ENCODE data around the gene C19orf25. TPM values are rescaled to one million over a fixed set of nuclear protein-coding genes. Genes with fewer than 3 reads are reported as not detected.
A peak's percentile ranks its signal among the peaks of the same experiment; 100 is the strongest.

Gene C19orf25
- total RNA-seq, 1 donor, result 30.0 TPM

DNA sequence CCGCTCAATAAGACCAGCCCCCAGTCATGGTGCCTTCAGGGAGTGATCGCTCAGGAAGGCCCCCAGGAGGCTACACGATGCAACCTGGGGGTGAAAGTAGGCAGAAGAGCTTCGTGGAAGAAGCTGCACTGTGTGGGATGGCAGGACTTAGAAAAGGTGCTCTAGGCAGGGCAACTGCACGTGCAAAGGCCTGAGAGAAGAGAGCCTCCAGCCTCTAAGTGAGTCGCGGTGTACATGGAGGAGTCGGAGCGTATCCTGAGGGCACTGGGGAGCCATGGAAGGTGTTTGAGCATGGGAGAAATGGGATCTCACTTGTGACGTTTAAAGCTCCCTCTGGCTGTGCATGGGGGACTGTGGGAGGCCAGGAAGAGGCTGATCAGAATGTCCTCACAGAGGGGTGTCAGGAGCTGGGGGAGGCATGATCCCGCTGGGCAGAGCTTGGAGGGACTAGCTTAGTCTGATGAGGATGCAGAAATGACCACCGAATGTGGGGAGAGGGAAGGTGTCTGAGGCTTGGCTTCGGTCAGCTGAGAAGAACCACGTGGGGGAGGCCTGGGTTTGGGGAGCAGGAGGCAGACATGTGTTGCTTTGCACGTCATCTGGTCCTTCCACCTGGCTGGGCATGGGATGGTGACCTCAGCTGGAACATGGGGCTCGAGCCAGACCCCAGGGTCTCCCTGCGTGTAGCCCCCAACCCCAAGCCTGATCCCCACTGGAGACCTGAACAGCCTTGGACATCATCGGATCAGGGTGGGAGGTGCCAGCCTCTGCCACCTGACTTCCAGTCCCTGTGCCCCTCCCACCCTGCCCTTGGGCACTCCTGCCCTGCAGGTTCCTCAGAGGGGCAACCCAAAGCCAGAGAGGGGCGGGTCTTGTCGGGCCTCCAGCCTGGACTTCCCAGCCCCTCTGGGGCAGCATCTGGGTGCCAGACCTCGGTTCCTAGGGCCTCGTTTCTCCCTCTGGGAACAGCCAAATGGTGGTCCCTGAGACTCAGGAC is 28.0 kb downstream of the C19orf25 start:
- Histone ChIP-seq H3K9me3 (ENCODE audit: low read depth, low read length) (no peaks in the 10 kb centered on the region), H3K27ac (ENCODE audit: low read depth, low read length) (no peak overlapping the region), H3K36me3 (ENCODE audit: insufficient read depth, low read length) (no peaks in the 10 kb centered on the region), H3K4me3 (ENCODE audit: insufficient read depth, low read length) (no peak overlapping the region), H3K4me1 (ENCODE audit: insufficient read depth, low read length) (no peaks in the 10 kb centered on the region), H3K27me3 (ENCODE audit: insufficient read depth, low read length) (peaks cover 89% of the 10 kb centered on the region), H3K79me2 (ENCODE audit: insufficient read depth, low read length) (no peaks in the 10 kb centered on the region), H2AFZ (ENCODE audit: low read length) (no peak overlapping the region), H4K20me1 (ENCODE audit: insufficient read depth, low read length) (peaks cover 35% of the 10 kb centered on the region), H3K4me2 (ENCODE audit: insufficient read depth, low read length) (no peak overlapping the region)
- no peak for DNase-seq (ENCODE audit: insufficient read length, low spot score, missing footprints)
- TF ChIP-seq, protein P1, sequence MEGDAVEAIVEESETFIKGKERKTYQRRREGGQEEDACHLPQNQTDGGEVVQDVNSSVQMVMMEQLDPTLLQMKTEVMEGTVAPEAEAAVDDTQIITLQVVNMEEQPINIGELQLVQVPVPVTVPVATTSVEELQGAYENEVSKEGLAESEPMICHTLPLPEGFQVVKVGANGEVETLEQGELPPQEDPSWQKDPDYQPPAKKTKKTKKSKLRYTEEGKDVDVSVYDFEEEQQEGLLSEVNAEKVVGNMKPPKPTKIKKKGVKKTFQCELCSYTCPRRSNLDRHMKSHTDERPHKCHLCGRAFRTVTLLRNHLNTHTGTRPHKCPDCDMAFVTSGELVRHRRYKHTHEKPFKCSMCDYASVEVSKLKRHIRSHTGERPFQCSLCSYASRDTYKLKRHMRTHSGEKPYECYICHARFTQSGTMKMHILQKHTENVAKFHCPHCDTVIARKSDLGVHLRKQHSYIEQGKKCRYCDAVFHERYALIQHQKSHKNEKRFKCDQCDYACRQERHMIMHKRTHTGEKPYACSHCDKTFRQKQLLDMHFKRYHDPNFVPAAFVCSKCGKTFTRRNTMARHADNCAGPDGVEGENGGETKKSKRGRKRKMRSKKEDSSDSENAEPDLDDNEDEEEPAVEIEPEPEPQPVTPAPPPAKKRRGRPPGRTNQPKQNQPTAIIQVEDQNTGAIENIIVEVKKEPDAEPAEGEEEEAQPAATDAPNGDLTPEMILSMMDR (IDR thresholded peaks at IDR 0.05; ENCODE audit: extremely low read depth, low read depth, low read length), result no peak

DNA sequence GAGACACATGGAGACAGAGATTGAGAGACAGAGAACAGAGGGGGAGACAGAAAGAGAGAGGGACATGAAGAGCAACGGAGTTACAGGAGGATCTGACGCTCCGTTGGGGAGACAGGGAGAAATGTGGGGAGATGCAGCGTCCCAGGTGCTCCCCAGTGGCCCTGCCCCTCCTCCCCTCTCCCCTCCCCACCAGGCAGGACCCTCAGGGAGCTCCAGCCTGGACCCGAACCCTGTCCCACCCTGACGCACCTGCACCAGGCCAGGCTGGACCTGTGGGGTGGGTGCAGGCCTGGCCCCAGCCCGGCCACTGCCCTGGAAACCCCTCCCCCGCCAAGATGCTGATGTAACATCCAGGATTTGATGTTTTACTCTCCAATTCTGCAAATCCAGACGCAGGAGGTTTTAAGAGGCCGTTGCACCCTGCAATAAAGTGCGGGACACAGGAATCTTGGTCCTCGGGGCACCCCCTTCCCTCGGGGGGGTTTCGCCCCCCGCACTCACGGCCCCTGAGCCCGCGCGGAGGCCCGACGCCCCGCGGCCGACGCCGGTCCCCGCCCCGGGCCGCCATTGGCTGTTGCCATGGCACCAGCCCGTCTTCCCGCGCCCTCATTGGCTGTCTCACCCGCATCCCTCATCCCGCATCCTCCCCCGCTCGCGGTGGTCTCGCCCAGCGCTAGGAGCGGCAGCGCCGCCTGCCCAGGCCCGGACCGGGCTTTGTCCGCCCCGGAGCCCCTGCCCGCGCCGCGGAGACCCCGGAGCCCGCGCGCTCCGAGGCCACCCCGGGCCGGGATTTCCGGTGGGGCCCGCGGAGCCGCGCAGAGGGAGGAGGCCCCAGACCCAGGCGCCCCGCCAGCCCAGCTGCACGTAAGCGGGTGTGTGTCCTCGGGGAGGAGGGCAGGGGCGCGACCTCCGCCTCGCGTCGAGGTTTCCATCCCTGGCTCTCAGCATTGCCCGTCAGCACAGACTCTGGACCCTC is 29.3 kb downstream of the C19orf25 start, which contains the start of gene APC2:
Gene APC2 (plus strand): TSS at position 655 of the 976 bp plus-strand sequence. CDS start 2,881 bp downstream, outside the sequence.
- H3K27me3 ChIP-seq (ENCODE audit: insufficient read depth, low read length), result peaks cover 84% of the 10 kb centered on the region
- H3K27ac ChIP-seq (ENCODE audit: low read depth, low read length), result no peak within 1 kb of the TSS
- peak; percentile 99 for DNase-seq (ENCODE audit: insufficient read length, low spot score, missing footprints)
- TF ChIP-seq, protein P1 (IDR thresholded peaks at IDR 0.05; ENCODE audit: extremely low read depth, low read depth, low read length), result no peak
- no peak within 1 kb of the TSS for H2AFZ ChIP-seq (ENCODE audit: low read length)
- H3K36me3 ChIP-seq (ENCODE audit: insufficient read depth, low read length), result no peaks in the 10 kb centered on the region
- H4K20me1 ChIP-seq (ENCODE audit: insufficient read depth, low read length), result peaks cover 35% of the 10 kb centered on the region
- H3K79me2 ChIP-seq (ENCODE audit: insufficient read depth, low read length), result no peaks in the 10 kb centered on the region
- peaks cover 3% of the 10 kb centered on the region for H3K4me1 ChIP-seq (ENCODE audit: insufficient read depth, low read length)
- H3K4me3 ChIP-seq (ENCODE audit: insufficient read depth, low read length), result no peak within 1 kb of the TSS
- H3K9me3 ChIP-seq (ENCODE audit: low read depth, low read length), result no peaks in the 10 kb centered on the region
- H3K4me2 ChIP-seq (ENCODE audit: insufficient read depth, low read length), result no peak within 1 kb of the TSS

DNA sequence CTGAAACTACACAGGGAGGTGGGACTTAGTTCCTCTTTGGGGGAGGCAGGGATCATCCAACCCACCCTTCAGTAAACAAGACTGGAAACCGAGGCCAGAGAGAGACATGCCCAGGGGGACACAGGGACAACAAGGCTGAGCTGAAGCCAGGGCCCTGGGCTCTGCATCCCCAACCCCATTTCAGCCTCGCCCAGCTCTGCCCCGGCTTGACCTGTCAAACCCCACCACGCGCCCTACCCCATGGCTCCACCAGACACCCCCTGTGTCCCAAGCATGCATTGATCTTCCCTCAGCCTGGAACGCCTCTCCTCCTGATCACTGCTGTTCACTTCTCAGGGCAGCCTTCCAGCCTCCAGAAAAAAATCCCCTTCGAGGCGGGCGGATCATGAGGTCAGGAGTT is 31.1 kb downstream of the C19orf25 start:
- Histone ChIP-seq H3K4me2 (ENCODE audit: insufficient read depth, low read length) (no peak overlapping the region), H4K20me1 (ENCODE audit: insufficient read depth, low read length) (peaks cover 39% of the 10 kb centered on the region), H3K27ac (ENCODE audit: low read depth, low read length) (no peak overlapping the region), H3K4me1 (ENCODE audit: insufficient read depth, low read length) (peaks cover 3% of the 10 kb centered on the region), H3K36me3 (ENCODE audit: insufficient read depth, low read length) (peaks cover 4% of the 10 kb centered on the region), H3K79me2 (ENCODE audit: insufficient read depth, low read length) (no peaks in the 10 kb centered on the region), H3K4me3 (ENCODE audit: insufficient read depth, low read length) (no peak overlapping the region), H2AFZ (ENCODE audit: low read length) (no peak overlapping the region), H3K27me3 (ENCODE audit: insufficient read depth, low read length) (peaks cover 71% of the 10 kb centered on the region), H3K9me3 (ENCODE audit: low read depth, low read length) (no peaks in the 10 kb centered on the region)
- TF ChIP-seq, protein P1 (IDR thresholded peaks at IDR 0.05; ENCODE audit: extremely low read depth, low read depth, low read length), result no peak
- DNase-seq (ENCODE audit: insufficient read length, low spot score, missing footprints), result no peak
